Uterus (tissue), 2 donors: ENCODE results near the gene ATRN.

Experiments
- POLR2A ChIP-seq, 2 donors: fragments of 450-650 bp; IDR thresholded peaks; one replicate each; pipeline ENCODE4 v1.6.1; 2016; ENCODE audit warnings: antibody characterized with exemption in 2 of 2, mild to moderate bottlenecking in 1 of 2, moderate library complexity in 1 of 2
- TF ChIP-seq, protein P1 (sequence below), 4 experiments: fragments of 200-600 bp in 2 of 4; fragments of 450-650 bp in 2 of 4; sonication (generic) in 2 of 4; IDR thresholded peaks; one replicate each; pipeline ENCODE4 v1.5.1; 2016 to 2019; ENCODE audit warnings: antibody characterized with exemption in 4 of 4, mild to moderate bottlenecking in 2 of 4, moderate library complexity in 1 of 4

DNA sequence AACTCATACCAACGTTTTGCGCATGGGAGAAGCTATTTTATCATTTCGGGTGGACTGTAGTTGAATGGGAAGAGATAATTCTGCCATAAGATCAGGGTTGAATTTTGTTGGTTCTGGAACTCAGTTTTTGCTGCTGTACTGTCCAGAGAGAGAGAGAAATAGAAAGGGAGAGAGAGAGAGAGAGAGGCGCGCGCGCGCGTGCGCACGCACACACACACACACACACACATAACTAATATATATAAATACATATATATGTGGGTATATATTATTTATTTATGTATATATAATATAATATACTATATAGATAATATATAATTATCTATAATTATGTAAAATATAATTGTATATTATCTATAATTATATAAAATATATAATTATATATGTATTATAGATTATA lies 21.9 kb downstream of the ATRN start:
- TF ChIP-seq, protein P1, sequence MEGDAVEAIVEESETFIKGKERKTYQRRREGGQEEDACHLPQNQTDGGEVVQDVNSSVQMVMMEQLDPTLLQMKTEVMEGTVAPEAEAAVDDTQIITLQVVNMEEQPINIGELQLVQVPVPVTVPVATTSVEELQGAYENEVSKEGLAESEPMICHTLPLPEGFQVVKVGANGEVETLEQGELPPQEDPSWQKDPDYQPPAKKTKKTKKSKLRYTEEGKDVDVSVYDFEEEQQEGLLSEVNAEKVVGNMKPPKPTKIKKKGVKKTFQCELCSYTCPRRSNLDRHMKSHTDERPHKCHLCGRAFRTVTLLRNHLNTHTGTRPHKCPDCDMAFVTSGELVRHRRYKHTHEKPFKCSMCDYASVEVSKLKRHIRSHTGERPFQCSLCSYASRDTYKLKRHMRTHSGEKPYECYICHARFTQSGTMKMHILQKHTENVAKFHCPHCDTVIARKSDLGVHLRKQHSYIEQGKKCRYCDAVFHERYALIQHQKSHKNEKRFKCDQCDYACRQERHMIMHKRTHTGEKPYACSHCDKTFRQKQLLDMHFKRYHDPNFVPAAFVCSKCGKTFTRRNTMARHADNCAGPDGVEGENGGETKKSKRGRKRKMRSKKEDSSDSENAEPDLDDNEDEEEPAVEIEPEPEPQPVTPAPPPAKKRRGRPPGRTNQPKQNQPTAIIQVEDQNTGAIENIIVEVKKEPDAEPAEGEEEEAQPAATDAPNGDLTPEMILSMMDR (IDR thresholded peaks at IDR 0.05) = no peak
- TF ChIP-seq POLR2A (IDR thresholded peaks at IDR 0.05) = no peak
